Activated naive CD8-positive, alpha-beta T cell treated with anti-CD3 and anti-CD28 coated beads, Interleukin-2, amount 10 ng/mL, durations not matched to agents 7 days and 5 days (primary cell): ENCODE results near the gene DENND5B. TPM values are rescaled to one million over a fixed set of nuclear protein-coding genes. Genes with fewer than 3 reads are reported as not detected.

ENCODE experiments used
- ATAC-seq: fragments of 150-1000 bp; cut with Tn5 transposase; one replicate; pipeline ENCODE4 v1.10.0; 2021; ENCODE audit warnings: low read depth, moderate library complexity
- POLR2A ChIA-PET: fragments of 350-600 bp; sonication (Branson Sonifier 250); formaldehyde crosslinking; loops from one replicate; lab custom pipeline; 2021; ENCODE audit warnings: antibody characterized with exemption; lab: Charles Lee
- DNase-seq: peaks from one replicate; pipeline ENCODE4 v3.0.0; 2021
- H3K27ac Mint-ChIP-seq: one replicate; pipeline ENCODE4 v1.8.0; 2022; ENCODE audit warnings: mild to moderate bottlenecking, mixed read lengths
- H3K27me3 Mint-ChIP-seq: one replicate; pipeline ENCODE4 v1.8.0; 2022; ENCODE audit warnings: mild to moderate bottlenecking, moderate library complexity, mixed read lengths
- H3K36me3 Mint-ChIP-seq: one replicate; pipeline ENCODE4 v1.8.0; 2021; ENCODE audit warnings: mild to moderate bottlenecking, mixed read lengths
- H3K4me1 Mint-ChIP-seq: one replicate; pipeline ENCODE4 v1.8.0; 2021; ENCODE audit warnings: mixed read lengths
- H3K4me3 Mint-ChIP-seq: one replicate; pipeline ENCODE4 v1.8.0; 2022; ENCODE audit warnings: mild to moderate bottlenecking, moderate library complexity, mixed read lengths
- H3K9me3 Mint-ChIP-seq: one replicate; pipeline ENCODE4 v1.8.0; 2021; ENCODE audit warnings: mixed read lengths
- total RNA-seq, 2 experiments: library from RNA; stranded (reverse); gene quantifications; one replicate each; pipeline ENCODE4 v1.2.3, GENCODE V29; 2021

The DENND5B gene
- under 1 TPM; 0.33 to 0.34 TPM for total RNA-seq

DNA sequence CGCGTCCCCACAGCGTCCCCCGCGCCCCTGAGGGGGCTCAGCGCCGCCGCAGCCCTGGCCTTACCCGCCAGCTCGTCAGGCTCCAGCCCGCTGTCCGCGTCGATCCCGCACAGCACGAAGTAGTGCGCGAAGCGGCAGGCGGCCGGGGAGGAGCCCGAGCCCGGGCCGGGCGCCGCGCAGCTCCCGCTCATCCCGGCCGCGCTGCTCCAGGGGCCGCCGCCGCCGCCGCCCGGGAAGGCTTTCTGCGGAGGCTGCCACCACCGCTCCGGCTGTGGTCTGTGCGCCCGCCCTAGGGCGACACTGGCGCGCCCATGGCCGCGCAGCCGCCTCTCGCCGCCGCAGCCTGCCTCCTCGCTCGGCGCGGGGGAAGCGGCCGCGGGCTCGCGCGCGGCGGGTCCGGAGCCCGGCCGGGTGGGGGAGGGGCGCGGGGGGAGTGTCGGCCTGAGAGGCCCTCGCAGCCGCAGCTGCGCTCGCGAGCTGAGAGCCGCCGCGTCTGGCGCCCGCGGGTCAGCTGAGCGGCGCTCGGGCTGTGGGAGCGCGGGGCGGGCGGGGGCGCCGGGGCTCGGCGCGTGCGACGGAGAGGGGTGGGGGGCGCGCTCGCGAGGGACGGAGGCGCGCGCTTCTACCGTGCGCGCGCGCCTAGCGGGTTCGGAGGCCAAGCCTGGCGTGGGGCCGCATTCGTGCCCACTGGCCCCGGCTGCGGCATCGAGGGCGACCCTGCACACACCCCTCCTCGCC is at the start of gene DENND5B:
Gene DENND5B (minus strand): TSS at position 495 of the 738 bp plus-strand sequence. CDS start 304 bp downstream, at position 191.
- POLR2A ChIA-PET: no interaction called here

DNA sequence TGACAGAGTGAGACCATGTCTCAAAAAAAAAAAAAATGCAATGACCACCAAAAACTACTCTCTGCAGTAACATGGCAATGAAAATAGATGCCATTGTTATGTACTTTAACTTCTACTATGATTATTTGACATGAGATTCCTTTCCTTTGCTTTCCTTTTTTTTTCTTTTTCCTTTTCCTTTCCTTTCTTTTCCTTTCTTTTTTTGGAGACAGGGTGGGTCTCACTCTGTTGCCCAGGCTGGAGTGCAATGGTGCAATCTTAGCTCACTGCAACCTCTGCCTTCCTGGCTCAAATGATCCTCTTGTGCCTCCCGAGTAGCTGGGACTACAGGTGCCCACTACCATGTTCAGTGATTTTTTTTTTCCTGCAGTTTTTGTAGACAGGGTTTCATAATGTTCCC is 43.7 kb upstream of the DENND5B start:
- Mint-ChIP-seq H3K27me3 (no peaks in the 10 kb centered on the region), H3K36me3 (no peaks in the 10 kb centered on the region), H3K4me3 (no peak overlapping the region), H3K4me1 (no peaks in the 10 kb centered on the region), H3K27ac (no peak overlapping the region), H3K9me3 (no peaks in the 10 kb centered on the region)
- POLR2A ChIA-PET: no interaction called here
- DNase-seq: no peak
- no peak for ATAC-seq

More for the DNA sequence above, at the start of gene DENND5B:
- Mint-ChIP-seq H3K9me3 (peaks cover 2% of the 10 kb centered on the region), H3K4me3 (peak within 1 kb of the TSS; percentile 85), H3K36me3 (peaks cover 1% of the 10 kb centered on the region), H3K27ac (no peak within 1 kb of the TSS), H3K4me1 (peaks cover 8% of the 10 kb centered on the region), H3K27me3 (peaks cover 65% of the 10 kb centered on the region)
- DNase-seq (peak; percentile 56), ATAC-seq (peak; percentile 44)

GRCh38 chr12:31633464-31633863 is 42.5 kb upstream of the DENND5B start:
- POLR2A ChIA-PET: no interaction called here
- no peaks in the 10 kb centered on the region for H3K27me3 Mint-ChIP-seq
- H3K4me3 Mint-ChIP-seq: no peak overlapping the region
- no peaks in the 10 kb centered on the region for H3K9me3 Mint-ChIP-seq
- DNase-seq: no peak
- no peak for ATAC-seq
- no peaks in the 10 kb centered on the region for H3K36me3 Mint-ChIP-seq
- H3K4me1 Mint-ChIP-seq: no peaks in the 10 kb centered on the region
- no peak overlapping the region for H3K27ac Mint-ChIP-seq

- Mint-ChIP-seq H3K27me3 (no peaks in the 10 kb centered on the region), H3K4me3 (no peak overlapping the region), H3K4me1 (no peaks in the 10 kb centered on the region), H3K9me3 (no peaks in the 10 kb centered on the region), H3K36me3 (no peaks in the 10 kb centered on the region), H3K27ac (no peak overlapping the region)
- POLR2A ChIA-PET: no interaction called here
- DNase-seq (no peak), ATAC-seq (no peak)
Measured at GRCh38 chr12:31631809-31632208, 40.9 kb upstream of the DENND5B start.

- no peak for DNase-seq
- no peaks in the 10 kb centered on the region for H3K36me3 Mint-ChIP-seq
- POLR2A ChIA-PET: no interaction called here
Measured at GRCh38 chr12:31631023-31631724, 40.2 kb upstream of the DENND5B start.

DNA sequence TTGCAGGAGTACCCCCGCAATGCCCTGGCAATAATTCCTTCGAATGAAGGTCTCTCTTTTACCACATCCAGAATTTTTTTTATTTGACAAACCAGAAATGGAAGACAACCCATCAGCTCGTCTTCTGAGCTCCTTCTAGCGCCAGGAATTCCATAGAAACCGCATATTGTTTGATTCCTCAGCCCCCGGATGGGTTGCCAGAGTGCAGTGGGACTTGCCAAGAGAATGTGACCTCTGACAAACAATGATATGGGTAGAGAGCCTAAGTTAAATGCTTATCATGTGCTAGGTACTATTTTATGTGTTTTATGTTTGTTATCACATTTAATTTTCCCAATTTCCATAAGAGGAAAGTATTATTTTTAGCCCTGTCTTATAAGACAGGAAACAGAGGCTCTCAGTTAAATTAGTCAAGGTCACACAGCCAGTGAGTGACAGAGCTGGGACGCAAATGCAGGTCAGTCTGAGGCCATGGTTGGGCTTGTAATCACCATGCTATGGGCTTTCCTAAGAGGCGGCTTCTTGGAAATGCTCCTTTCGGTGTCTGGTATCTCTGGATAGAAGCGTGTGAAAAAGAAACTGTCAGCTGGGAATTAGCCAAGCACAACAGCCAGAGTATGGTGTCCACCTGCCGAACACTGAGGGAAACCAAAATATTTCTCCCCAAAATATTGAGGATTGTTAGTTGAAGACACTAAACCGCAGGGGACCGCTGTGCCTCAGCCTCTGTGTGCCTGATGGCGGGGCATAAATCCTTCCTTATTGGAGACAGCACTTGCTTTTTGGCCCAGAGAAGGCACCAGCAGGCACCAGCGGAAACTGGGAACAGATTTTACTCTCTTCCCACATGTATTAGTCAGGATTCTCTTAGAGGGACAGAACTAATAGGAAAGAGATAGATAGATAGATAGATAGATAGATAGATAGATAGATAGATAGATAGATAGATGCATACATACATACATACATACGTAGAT is 39.1 kb upstream of the DENND5B start:
- DNase-seq (no peak), ATAC-seq (no peak)
- Mint-ChIP-seq H3K4me1 (no peaks in the 10 kb centered on the region), H3K9me3 (no peaks in the 10 kb centered on the region), H3K27ac (no peak overlapping the region), H3K27me3 (no peaks in the 10 kb centered on the region), H3K36me3 (no peaks in the 10 kb centered on the region), H3K4me3 (no peak overlapping the region)
- POLR2A ChIA-PET: no interaction called here

More at GRCh38 chr12:31631023-31631724, 40.2 kb upstream of the DENND5B start:
- no peak overlapping the region for H3K4me3 Mint-ChIP-seq
- H3K4me1 Mint-ChIP-seq: no peaks in the 10 kb centered on the region
- ATAC-seq: no peak
- H3K9me3 Mint-ChIP-seq: no peaks in the 10 kb centered on the region
- no peaks in the 10 kb centered on the region for H3K27me3 Mint-ChIP-seq
- H3K27ac Mint-ChIP-seq: no peak overlapping the region

DNA sequence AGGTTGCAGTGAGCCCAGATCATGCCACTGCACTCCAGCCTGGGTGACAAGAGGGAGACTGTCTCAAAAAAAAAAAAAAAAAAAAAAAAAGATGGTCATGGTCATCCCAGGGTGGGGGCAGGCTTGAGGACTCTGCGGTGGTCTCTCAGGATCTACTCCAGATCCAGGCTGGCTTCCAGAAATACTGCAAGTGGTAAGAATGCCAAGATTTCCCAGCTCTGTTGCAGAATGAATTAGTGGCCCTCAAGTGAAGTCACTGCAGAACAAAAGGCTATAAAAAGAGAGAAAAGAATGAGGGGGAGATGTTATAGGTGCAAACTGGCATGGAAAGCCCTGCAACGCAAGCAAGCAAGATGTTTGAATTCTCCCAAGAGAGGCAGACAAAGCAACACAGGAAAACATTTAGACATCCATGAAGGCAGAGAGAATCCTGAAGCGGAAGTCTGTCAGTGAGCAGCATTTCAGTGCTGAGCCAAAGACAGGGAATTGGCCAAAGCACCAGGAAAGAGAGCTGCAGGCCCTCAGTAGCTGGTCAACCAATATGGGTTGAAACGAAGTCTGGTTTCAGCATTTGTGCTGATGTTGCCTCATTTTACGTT is 36.6 kb upstream of the DENND5B start:
- no peaks in the 10 kb centered on the region for H3K27me3 Mint-ChIP-seq
- H3K27ac Mint-ChIP-seq: no peak overlapping the region
- no peaks in the 10 kb centered on the region for H3K4me1 Mint-ChIP-seq
- POLR2A ChIA-PET: interaction anchor here (0.6 kb wide), 1 partner anchor 815 kb away, joined by 4 read pairs; no protein-coding TSS in a partner anchor
- DNase-seq: no peak
- H3K4me3 Mint-ChIP-seq: no peak overlapping the region
- no peak for ATAC-seq
- H3K9me3 Mint-ChIP-seq: no peaks in the 10 kb centered on the region
- H3K36me3 Mint-ChIP-seq: no peaks in the 10 kb centered on the region

DNA sequence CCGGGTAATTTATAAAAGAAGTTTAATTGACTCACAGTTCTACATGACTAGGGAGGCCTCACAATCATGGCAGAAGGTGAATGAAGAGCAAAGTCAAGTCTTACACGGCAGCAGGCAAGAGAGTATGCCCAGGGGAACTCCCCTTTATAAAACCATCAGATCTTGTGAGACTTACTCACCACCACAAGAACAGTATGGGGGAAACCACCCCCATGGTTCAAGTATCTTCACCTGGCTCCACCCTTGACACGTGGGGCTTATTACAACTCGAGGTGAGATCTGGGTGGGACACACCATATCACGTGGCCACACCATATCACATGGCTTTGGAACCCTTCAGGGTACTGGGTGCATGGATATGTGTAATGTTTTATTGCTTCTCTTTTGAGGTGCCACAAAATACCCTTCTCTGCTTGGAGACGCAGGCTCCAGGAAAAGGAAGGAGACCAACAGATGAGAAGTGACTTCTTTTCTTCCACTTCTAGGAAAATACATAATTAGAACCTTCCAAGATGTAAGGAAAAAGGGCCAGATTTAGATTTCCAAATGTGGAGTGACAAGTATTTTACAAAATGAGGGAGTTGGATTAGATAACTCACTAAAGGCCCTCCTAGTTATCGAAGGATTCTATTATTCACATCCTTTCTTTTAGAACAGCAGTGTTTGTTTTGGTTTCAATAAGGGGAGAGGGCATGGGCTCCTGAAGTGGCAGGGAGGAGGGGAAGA is 35.5 kb upstream of the DENND5B start:
- H3K27me3 Mint-ChIP-seq: no peaks in the 10 kb centered on the region
- H3K9me3 Mint-ChIP-seq: no peaks in the 10 kb centered on the region
- no peak overlapping the region for H3K27ac Mint-ChIP-seq
- H3K4me3 Mint-ChIP-seq: no peak overlapping the region
- H3K36me3 Mint-ChIP-seq: no peaks in the 10 kb centered on the region
- no peaks in the 10 kb centered on the region for H3K4me1 Mint-ChIP-seq
- DNase-seq: no peak
- ATAC-seq: no peak
- POLR2A ChIA-PET: no interaction called here

- no peak overlapping the region for H3K4me3 Mint-ChIP-seq
- H3K36me3 Mint-ChIP-seq: no peaks in the 10 kb centered on the region
- no peaks in the 10 kb centered on the region for H3K9me3 Mint-ChIP-seq
- DNase-seq (no peak), ATAC-seq (no peak)
- no peaks in the 10 kb centered on the region for H3K4me1 Mint-ChIP-seq
- no peak overlapping the region for H3K27ac Mint-ChIP-seq
- POLR2A ChIA-PET: no interaction called here
- H3K27me3 Mint-ChIP-seq: peaks cover 5% of the 10 kb centered on the region
Measured at GRCh38 chr12:31622038-31622437, 31.1 kb upstream of the DENND5B start.

GRCh38 chr12:31620311-31620710 is 29.4 kb upstream of the DENND5B start:
- ATAC-seq: no peak
- H3K36me3 Mint-ChIP-seq: no peaks in the 10 kb centered on the region
- POLR2A ChIA-PET: no interaction called here
- H3K27ac Mint-ChIP-seq: no peak overlapping the region
- H3K4me3 Mint-ChIP-seq: no peak overlapping the region
- DNase-seq: no peak
- H3K9me3 Mint-ChIP-seq: no peaks in the 10 kb centered on the region
- H3K27me3 Mint-ChIP-seq: peaks cover 5% of the 10 kb centered on the region
- no peaks in the 10 kb centered on the region for H3K4me1 Mint-ChIP-seq

- POLR2A ChIA-PET: interaction anchor here (0.7 kb wide), 1 partner anchor 1838 kb away, joined by 3 read pairs; no protein-coding TSS in a partner anchor
- Mint-ChIP-seq H3K27me3 (peaks cover 5% of the 10 kb centered on the region), H3K36me3 (no peaks in the 10 kb centered on the region), H3K4me1 (no peaks in the 10 kb centered on the region), H3K4me3 (no peak overlapping the region), H3K9me3 (no peaks in the 10 kb centered on the region), H3K27ac (no peak overlapping the region)
- no peak for DNase-seq
- ATAC-seq: no peak
Measured at GRCh38 chr12:31618228-31619025, 27.5 kb upstream of the DENND5B start.

GRCh38 chr12:31612819-31613218 is 21.9 kb upstream of the DENND5B start:
- no peaks in the 10 kb centered on the region for H3K36me3 Mint-ChIP-seq
- DNase-seq (no peak), ATAC-seq (no peak)
- no peak overlapping the region for H3K27ac Mint-ChIP-seq
- POLR2A ChIA-PET: no interaction called here
- H3K4me1 Mint-ChIP-seq: no peaks in the 10 kb centered on the region
- peaks cover 5% of the 10 kb centered on the region for H3K9me3 Mint-ChIP-seq
- H3K27me3 Mint-ChIP-seq: no peaks in the 10 kb centered on the region
- no peak overlapping the region for H3K4me3 Mint-ChIP-seq
